Upper lobe of left lung (tissue), 6 donors: ENCODE data around the gene EXOC6B. TPM values are rescaled to one million over a fixed set of nuclear protein-coding genes. Genes with fewer than 3 reads are reported as not detected.

Source experiments
- ATAC-seq, 2 donors: fragments of 200-7000 bp; cut with Tn5 transposase; one replicate each; pipeline ENCODE4 v1.9.1; 2022; ENCODE audit warnings: mild to moderate bottlenecking in 2 of 2, moderate library complexity in 2 of 2; ENCODE audit not compliant: low FRiP score in 2 of 2
- DNase-seq, 2 donors: peaks; one replicate each; pipeline ENCODE4 v3.0.0-alpha.2; 2019 to 2020
- H3K27ac ChIP-seq, 4 donors: fragments of 200-600 bp; sonication (generic); one replicate each; pipeline ENCODE4 v1.5.1; 2016 to 2019
- H3K27me3 ChIP-seq, 4 donors: fragments of 200-600 bp; sonication (generic); one replicate each; pipeline ENCODE4 v1.5.1; 2017 to 2019
- H3K36me3 ChIP-seq, 4 donors: fragments of 200-600 bp; sonication (generic); one replicate each; pipeline ENCODE4 v1.5.1; 2016 to 2019
- H3K4me1 ChIP-seq, 4 donors: fragments of 200-600 bp; sonication (generic); one replicate each; pipeline ENCODE4 v1.5.1; 2018 to 2019
- H3K4me3 ChIP-seq, 4 donors: fragments of 200-600 bp; sonication (generic); one replicate each; pipeline ENCODE4 v1.5.1; 2017 to 2019; ENCODE audit warnings: mild to moderate bottlenecking in 2 of 4, moderate library complexity in 1 of 4
- H3K9me3 ChIP-seq, 4 donors: fragments of 200-600 bp; sonication (generic); one replicate each; pipeline ENCODE4 v1.5.1; 2018 to 2019
- EP300 ChIP-seq, 4 donors: sonication (generic); formaldehyde crosslinking; IDR thresholded peaks; one replicate each; pipeline ENCODE4 v1.5.1; 2017; ENCODE audit warnings: antibody characterized with exemption in 4 of 4, control low read depth in 2 of 4
- POLR2A ChIP-seq, 4 donors: fragments of 450-650 bp; IDR thresholded peaks; one replicate each; pipeline ENCODE4 v1.5.1; 2016 to 2017; ENCODE audit warnings: antibody characterized with exemption in 4 of 4, mild to moderate bottlenecking in 2 of 4
- POLR2AphosphoS5 ChIP-seq, 2 donors: sonication (generic); formaldehyde crosslinking; IDR thresholded peaks; one replicate each; pipeline ENCODE4 v1.5.1; 2017; ENCODE audit warnings: antibody characterized with exemption in 2 of 2
- WGBS, 2 donors: methylation state at CpG; one replicate each; pipeline ENCODE4 v1.1.5; 2017 to 2018; 5-methylcytosine and 5-hydroxymethylcytosine counted together
- total RNA-seq, 6 donors: library from RNA; depleted of rRNA in 4 of 6; stranded (reverse); fragments of >200 nt in 4 of 6; gene quantifications; one replicate each; pipeline versions ENCODE4 v1.1.0 to v1.2.1, GENCODE V29; 2016 to 2021
- TF ChIP-seq, protein P1 (sequence below), 6 experiments: fragments of 450-650 bp in 4 of 6; fragments of 200-600 bp in 2 of 6; sonication (generic) in 2 of 6; IDR thresholded peaks; one replicate each; pipeline ENCODE4 v1.5.1; 2016 to 2019; ENCODE audit warnings: antibody characterized with exemption in 6 of 6
- donor health status: DM: no; HTN: no; CAD: no; lungs with moderate emphysema.
- donor health status: DM: no; HTN: yes; CAD: no; lungs with severe emphysema.

The EXOC6B gene
- total RNA-seq, 6 donors from 2014 or later, result 11.0 to 56.6 (median 24.0) TPM

DNA sequence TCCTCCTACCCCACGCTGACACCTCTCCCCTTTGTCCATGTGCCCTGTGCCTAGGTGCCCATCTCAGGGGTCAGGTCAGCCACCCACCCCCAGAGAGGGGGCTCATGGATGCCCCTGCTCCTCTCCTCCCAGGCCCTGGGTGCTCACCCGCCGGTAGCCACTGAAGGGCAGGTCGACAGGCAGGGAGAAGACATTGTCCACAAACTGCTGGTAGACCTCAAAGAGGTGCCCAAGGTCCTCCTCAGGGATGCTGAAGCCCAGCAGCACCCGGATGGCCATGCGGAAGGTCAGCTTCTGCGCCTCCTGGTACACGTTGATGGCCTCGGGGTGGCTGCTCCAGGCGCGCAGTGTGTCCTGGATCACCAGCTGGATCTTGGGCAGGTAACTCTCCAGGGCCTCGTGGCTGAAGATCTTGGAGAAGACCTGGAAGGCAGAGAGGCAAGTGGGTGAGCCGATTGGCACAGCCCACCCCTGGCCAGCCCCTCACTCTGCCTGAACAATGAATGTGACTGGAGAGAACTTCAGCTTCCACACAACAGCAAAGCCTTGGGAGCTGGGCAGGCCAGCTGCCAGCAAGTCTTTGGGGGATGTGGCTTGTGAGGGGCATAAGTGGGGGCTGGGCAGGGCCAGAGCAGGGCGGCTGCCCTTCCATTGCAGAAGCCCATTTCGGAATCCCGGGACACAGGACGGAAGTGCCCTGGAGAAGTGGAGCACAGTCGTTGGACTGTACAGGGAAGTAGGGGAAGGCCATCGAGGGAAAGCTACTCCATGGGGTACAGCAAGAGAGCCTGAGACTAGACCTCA, 690.6 kb downstream of the EXOC6B start:
- no peak for TF ChIP-seq EP300 (IDR thresholded peaks at IDR 0.05)
- no peak for TF ChIP-seq POLR2AphosphoS5 (IDR thresholded peaks at IDR 0.05)
- no peak for TF ChIP-seq POLR2A (IDR thresholded peaks at IDR 0.05)
- TF ChIP-seq, protein P1, sequence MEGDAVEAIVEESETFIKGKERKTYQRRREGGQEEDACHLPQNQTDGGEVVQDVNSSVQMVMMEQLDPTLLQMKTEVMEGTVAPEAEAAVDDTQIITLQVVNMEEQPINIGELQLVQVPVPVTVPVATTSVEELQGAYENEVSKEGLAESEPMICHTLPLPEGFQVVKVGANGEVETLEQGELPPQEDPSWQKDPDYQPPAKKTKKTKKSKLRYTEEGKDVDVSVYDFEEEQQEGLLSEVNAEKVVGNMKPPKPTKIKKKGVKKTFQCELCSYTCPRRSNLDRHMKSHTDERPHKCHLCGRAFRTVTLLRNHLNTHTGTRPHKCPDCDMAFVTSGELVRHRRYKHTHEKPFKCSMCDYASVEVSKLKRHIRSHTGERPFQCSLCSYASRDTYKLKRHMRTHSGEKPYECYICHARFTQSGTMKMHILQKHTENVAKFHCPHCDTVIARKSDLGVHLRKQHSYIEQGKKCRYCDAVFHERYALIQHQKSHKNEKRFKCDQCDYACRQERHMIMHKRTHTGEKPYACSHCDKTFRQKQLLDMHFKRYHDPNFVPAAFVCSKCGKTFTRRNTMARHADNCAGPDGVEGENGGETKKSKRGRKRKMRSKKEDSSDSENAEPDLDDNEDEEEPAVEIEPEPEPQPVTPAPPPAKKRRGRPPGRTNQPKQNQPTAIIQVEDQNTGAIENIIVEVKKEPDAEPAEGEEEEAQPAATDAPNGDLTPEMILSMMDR (IDR thresholded peaks at IDR 0.05), result no peak
- no peaks in the 10 kb centered on the region for H3K27me3 ChIP-seq
- no peak overlapping the region for H3K4me3 ChIP-seq
- 90 to 92% methylated on average over 5 to 19 of the region's 19 CpGs for WGBS, 2 donors
- H3K36me3 ChIP-seq, result no peaks in the 10 kb centered on the region
- H3K9me3 ChIP-seq, result no peaks in the 10 kb centered on the region
- no peak for ATAC-seq
- DNase-seq, result peak in 1 of 2 donors; percentile 60
- H3K4me1 ChIP-seq, result peaks cover 3 to 11% (median 8%) of the 10 kb centered on the region in 4 donors
- no peak overlapping the region for H3K27ac ChIP-seq

GRCh38 chr2:72134408-72134996, 691.3 kb downstream of the EXOC6B start:
- no peak overlapping the region for H3K4me3 ChIP-seq
- no peaks in the 10 kb centered on the region for H3K9me3 ChIP-seq
- no peak for ATAC-seq
- TF ChIP-seq POLR2A (IDR thresholded peaks at IDR 0.05) (no peak), EP300 (IDR thresholded peaks at IDR 0.05) (no peak), POLR2AphosphoS5 (IDR thresholded peaks at IDR 0.05) (no peak)
- TF ChIP-seq, protein P1 (IDR thresholded peaks at IDR 0.05), result no peak
- WGBS, 2 donors, result 88 to 91% methylated on average over 7 to 10 of the region's 10 CpGs
- no peaks in the 10 kb centered on the region for H3K27me3 ChIP-seq
- H3K4me1 ChIP-seq, result peaks cover 3 to 11% (median 8%) of the 10 kb centered on the region in 4 donors
- H3K27ac ChIP-seq, result no peak overlapping the region
- H3K36me3 ChIP-seq, result no peaks in the 10 kb centered on the region
- DNase-seq, result no peak

DNA sequence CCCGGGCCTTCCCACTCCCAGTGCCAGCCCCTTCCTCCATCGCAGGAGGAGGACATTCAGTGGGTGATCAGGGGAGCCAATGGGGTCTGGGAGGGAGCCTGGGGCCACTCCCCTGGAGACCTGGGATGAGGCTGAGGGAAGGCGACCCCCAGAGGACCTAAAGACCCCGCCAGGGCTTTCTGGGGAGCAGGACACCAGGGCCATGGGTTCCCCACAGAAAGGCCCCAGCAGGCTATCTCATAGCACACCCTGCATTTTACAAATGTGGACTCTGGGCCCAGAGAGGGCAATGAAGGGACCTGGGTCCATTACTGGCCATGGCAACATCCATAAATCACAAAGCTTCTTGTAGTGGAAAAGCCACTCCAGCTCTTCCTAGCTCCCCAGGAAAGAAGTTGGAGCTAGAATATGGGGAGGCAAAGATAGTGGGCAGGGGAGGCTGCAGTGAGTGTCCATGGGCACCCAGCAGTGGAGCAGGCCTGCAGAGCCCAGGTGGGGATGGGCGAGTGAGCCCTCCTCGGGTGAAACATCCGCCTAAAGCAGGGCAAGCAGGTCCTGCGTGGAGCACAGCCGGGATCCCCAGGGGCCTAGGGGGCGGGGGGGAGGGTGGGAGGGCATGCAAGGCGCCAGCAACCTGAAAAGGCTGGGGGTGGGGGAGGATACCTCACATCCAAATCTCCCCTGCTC, 692.0 kb downstream of the EXOC6B start:
- no peak for DNase-seq
- Histone ChIP-seq H3K4me1 (peaks cover 3 to 11% (median 8%) of the 10 kb centered on the region in 4 donors), H3K27me3 (no peaks in the 10 kb centered on the region), H3K4me3 (no peak overlapping the region), H3K9me3 (no peaks in the 10 kb centered on the region), H3K36me3 (no peaks in the 10 kb centered on the region), H3K27ac (no peak overlapping the region)
- TF ChIP-seq POLR2AphosphoS5 (IDR thresholded peaks at IDR 0.05) (no peak), POLR2A (IDR thresholded peaks at IDR 0.05) (no peak), EP300 (IDR thresholded peaks at IDR 0.05) (no peak)
- TF ChIP-seq, protein P1 (IDR thresholded peaks at IDR 0.05), result no peak
- ATAC-seq, result no peak
- WGBS, 2 donors, result 89 to 91% methylated on average over 7 to 11 of the region's 11 CpGs

DNA sequence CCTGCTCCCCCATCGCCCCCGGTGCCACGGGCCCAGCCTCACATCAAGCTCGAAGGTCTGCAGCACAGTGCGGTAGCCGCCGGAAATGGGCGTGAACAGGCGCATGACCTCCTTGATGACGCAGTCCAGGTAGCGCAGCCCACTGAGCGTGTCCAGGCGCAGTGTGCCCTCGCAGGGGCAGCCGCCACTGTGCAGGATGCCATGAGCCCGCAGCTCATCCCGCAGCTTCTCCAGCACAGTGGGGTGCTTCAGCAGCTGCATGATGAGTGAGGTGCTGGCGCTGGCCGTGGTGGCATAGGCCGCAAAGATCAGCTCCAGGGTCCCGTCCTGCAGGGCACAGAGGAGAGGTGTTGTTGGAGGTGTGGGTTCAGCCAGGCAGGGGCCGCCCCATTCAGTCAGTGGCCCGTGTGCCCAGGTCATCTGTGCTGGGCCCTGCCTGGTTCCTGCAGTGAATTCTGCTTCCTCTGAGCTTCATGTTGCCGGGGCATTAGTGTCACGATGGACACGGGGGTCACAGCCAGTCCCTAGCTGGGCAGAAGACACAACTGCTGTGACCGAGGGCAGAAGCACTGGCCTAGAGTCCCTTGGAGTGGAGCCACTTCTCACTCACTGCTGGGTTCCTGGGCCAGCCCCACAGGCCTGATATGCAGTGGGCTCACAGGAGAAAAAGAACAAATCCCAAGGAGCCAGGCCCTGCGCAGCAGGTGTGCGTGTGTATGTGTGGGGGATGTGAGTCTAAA, 692.7 kb downstream of the EXOC6B start:
- 93 to 94% methylated on average over 2 to 25 of the region's 29 CpGs for WGBS, 2 donors
- Histone ChIP-seq H3K9me3 (no peaks in the 10 kb centered on the region), H3K36me3 (no peaks in the 10 kb centered on the region), H3K4me1 (peaks cover 3 to 7% (median 6%) of the 10 kb centered on the region in 4 donors), H3K27ac (no peak overlapping the region), H3K27me3 (no peaks in the 10 kb centered on the region), H3K4me3 (no peak overlapping the region)
- DNase-seq (peak; percentile 16 to 72), ATAC-seq (no peak)
- TF ChIP-seq EP300 (IDR thresholded peaks at IDR 0.05) (no peak), POLR2AphosphoS5 (IDR thresholded peaks at IDR 0.05) (no peak), POLR2A (IDR thresholded peaks at IDR 0.05) (no peak)
- TF ChIP-seq, protein P1 (IDR thresholded peaks at IDR 0.05), result no peak
